ENCODE measurements around the gene MYL10. TPM values are rescaled to one million over a fixed set of nuclear protein-coding genes. Genes with fewer than 3 reads are reported as not detected.
A peak's percentile ranks its signal among the peaks of the same experiment; 100 is the strongest.

The MYL10 gene
- polyA plus RNA-seq, 1 of the 3 experiments (the other 2 are of a cell fraction): not detected

GRCh38 chr7:101598986-101599771 lies 29.9 kb downstream of the MYL10 start:
- peaks cover 0 to 11% of the 10 kb centered on the region in 2 experiments; a peak in 1 of 4 replicates for H3K4me1 ChIP-seq (ENCODE audit: control insufficient read depth in 1 of 2, insufficient read depth in 2 of 2, low read depth in 1 of 2, low read length in 1 of 2)
- H3F3A ChIP-seq (replicated peaks; ENCODE audit: insufficient read depth): no peaks in the 10 kb centered on the region
- H3K79me2 ChIP-seq (ENCODE audit: insufficient read depth): no peaks in the 10 kb centered on the region
- H4K20me1 ChIP-seq (ENCODE audit: insufficient read depth): no peaks in the 10 kb centered on the region
- no peaks in the 10 kb centered on the region for H3K36me3 ChIP-seq (replicated peaks in 1 of 2; ENCODE audit: control insufficient read depth in 1 of 2, insufficient read depth in 2 of 2, low read length in 1 of 2)
- H3K9me3 ChIP-seq: no peaks in the 10 kb centered on the region
- no peaks in the 10 kb centered on the region for H3K9me2 ChIP-seq
- peaks cover 5% of the 10 kb centered on the region; the same call in 1 of the 2 replicates for H3K27me3 ChIP-seq (ENCODE audit: insufficient read depth)
- peak; percentile 31 for DNase-seq
- H2AFZ ChIP-seq (ENCODE audit: low read depth): no peak overlapping the region
- CTCF ChIA-PET: interaction anchor here (0.8 to 6.3 kb wide), 8 partner anchors 14 to 674 kb away, joined by 3 to 70 read pairs (median 4); no protein-coding TSS in a partner anchor
- no peak overlapping the region for H3K9ac ChIP-seq
- 91% methylated on average over 12 of the region's 16 CpGs for whole genome bisulfite sequencing (ENCODE audit: low lambda C conversion rate)
- H3K4me3 ChIP-seq (ENCODE audit: low read depth in 2 of 2, low read length in 1 of 2): no peak overlapping the region
- no peak overlapping the region for H3K27ac ChIP-seq (ENCODE audit: low read depth in 2 of 2, low read length in 1 of 2)
- POLR2A ChIA-PET: no interaction called here
- no peak overlapping the region for H3K4me2 ChIP-seq
- TF ChIP-seq GATA2 (CRISPR knock-in tag; IDR thresholded peaks at IDR 0.05) (no peak), FOSL2 (IDR thresholded peaks at IDR 0.05; ENCODE audit: borderline replicate concordance, low read depth) (no peak), ZBTB33 (IDR thresholded peaks at IDR 0.05; ENCODE audit: borderline replicate concordance, low read depth) (no peak), MXI1 (IDR thresholded peaks at IDR 0.05; ENCODE audit: low read depth, low read length) (no peak), SIN3A (IDR thresholded peaks at IDR 0.05; ENCODE audit: borderline replicate concordance, low read depth, low read length) (no peak), EZH2phosphoT487 (IDR thresholded peaks at IDR 0.05; ENCODE audit: borderline replicate concordance, low read depth) (no peak), CTCF (IDR thresholded peaks at IDR 0.05) (no peak), POLR2AphosphoS5 (IDR thresholded peaks at IDR 0.05; ENCODE audit: low read depth, low read length) (no peak), FOXM1 (IDR thresholded peaks at IDR 0.05; ENCODE audit: low read depth) (no peak), FOXJ3 (CRISPR knock-in tag; IDR thresholded peaks at IDR 0.05) (no peak), REST (IDR thresholded peaks at IDR 0.05; ENCODE audit: low read depth, low read length) (no peak), TEAD4 (IDR thresholded peaks at IDR 0.05; ENCODE audit: borderline replicate concordance, insufficient read depth) (no peak), RFX5 (IDR thresholded peaks at IDR 0.05; ENCODE audit: low read length) (no peak)
- TF ChIP-seq, protein P1, sequence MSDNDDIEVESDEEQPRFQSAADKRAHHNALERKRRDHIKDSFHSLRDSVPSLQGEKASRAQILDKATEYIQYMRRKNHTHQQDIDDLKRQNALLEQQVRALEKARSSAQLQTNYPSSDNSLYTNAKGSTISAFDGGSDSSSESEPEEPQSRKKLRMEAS (IDR thresholded peaks at IDR 0.05; ENCODE audit: low read depth): no peak
